K562 (cell line): ENCODE results near the gene MYLK2. TPM values are rescaled to one million over a fixed set of nuclear protein-coding genes. Genes with fewer than 3 reads are reported as not detected.

ENCODE experiments used
- ATAC-seq: fragments of 200-7000 bp; cut with Tn5 transposase; 3 replicates; pipeline ENCODE4 v1.9.1; 2020; ENCODE audit warnings: moderate library complexity
- BruUV-seq: library from RNA; stranded (reverse); fragments of 400-500 nt; replicated peaks from 2 replicates; lab custom pipeline; 2021; lab: Mats Ljungman, UMichigan
- CTCF ChIA-PET: fragments of 300-600 bp; formaldehyde crosslinking; extraction: SDS; loops from one replicate; lab custom pipeline; 2021; ENCODE audit warnings: low intra/inter-chr PET ratio; lab: Yijun Ruan, JAX
- POLR2A ChIA-PET: fragments of 300-600, 350-650 bp; sonication (Branson Sonifier 250); formaldehyde crosslinking; extraction: SDS; loops from one replicate; lab custom pipeline; 2021; ENCODE audit warnings: antibody characterized with exemption, inconsistent platforms; lab: Yijun Ruan, JAX
- DNase-seq, 4 experiments: peaks; one replicate each; pipeline versions ENCODE4 v3.0.0 to v3.0.0-alpha.2; 2011 to 2018; ENCODE audit warnings: low spot score in 3 of 4, mixed read lengths in 3 of 4; ENCODE audit errors: extremely low read depth in 1 of 4
- FAIRE-seq: peaks from 2 replicates; lab custom pipeline; 2011; peaks lifted over from hg19 to GRCh38; lab: Jason Lieb, UNC
- H2AFZ ChIP-seq: 2 replicates; pipeline ENCODE4 v1.6.0; 2011; ENCODE audit warnings: low read depth, low read length, control low read depth, inconsistent platforms
- H3K27ac ChIP-seq: fragments of 200-600 bp; 3 replicates; pipeline ENCODE4 v1.8.0; 2011; ENCODE audit warnings: low read depth, mild to moderate bottlenecking, control low read depth, inconsistent platforms, low read length, moderate library complexity, mixed read lengths; ENCODE audit errors: extremely low read depth
- H3K27me3 ChIP-seq, 2 experiments: fragments of 300-600 bp in 1 of 2; 2 replicates in 1 of 2; 3 replicates in 1 of 2; pipeline versions ENCODE4 v1.6.0 to v1.8.0; 2011; ENCODE audit warnings: inconsistent platforms in 2 of 2, low read length in 2 of 2, mild to moderate bottlenecking in 1 of 2, mixed read lengths in 1 of 2, moderate library complexity in 1 of 2; ENCODE audit not compliant: control insufficient read depth in 2 of 2, insufficient read depth in 2 of 2
- H3K36me3 ChIP-seq: fragments of 300-600 bp; 3 replicates; pipeline ENCODE4 v1.8.0; 2011; ENCODE audit warnings: mild to moderate bottlenecking, low read length, inconsistent platforms; ENCODE audit not compliant: control insufficient read depth, insufficient read depth
- H3K4me1 ChIP-seq, 2 experiments: fragments of 200-600 bp in 1 of 2; replicated peaks in 1 of 2; 2 replicates in 1 of 2; 3 replicates in 1 of 2; pipeline versions ENCODE4 v1.5.1 to v1.8.0; 2011; ENCODE audit warnings: inconsistent platforms in 2 of 2, low read length in 2 of 2, mild to moderate bottlenecking in 1 of 2, mixed read lengths in 1 of 2, moderate library complexity in 1 of 2; ENCODE audit not compliant: control insufficient read depth in 2 of 2, insufficient read depth in 2 of 2
- H3K4me2 ChIP-seq: 2 replicates; pipeline ENCODE4 v1.6.1; 2011; ENCODE audit warnings: low read length, control low read depth, inconsistent platforms, mixed read lengths; ENCODE audit not compliant: insufficient read depth
- H3K4me3 ChIP-seq: fragments of 200-600 bp; sonication (generic), shearing (Covaris generic); 2 replicates; pipeline ENCODE4 v1.5.1; 2016; ENCODE audit warnings: control low read depth, inconsistent platforms
- H3K79me2 ChIP-seq: fragments of 200-600 bp; 3 replicates; pipeline ENCODE4 v1.8.0; 2011; ENCODE audit warnings: low read length, inconsistent platforms; ENCODE audit not compliant: control insufficient read depth, insufficient read depth
- H3K9ac ChIP-seq, 2 experiments: 2 replicates each; pipeline versions ENCODE4 v1.6.0 to v1.6.1; 2011; ENCODE audit warnings: low read depth in 2 of 2, low read length in 2 of 2, control low read depth in 1 of 2, inconsistent platforms in 1 of 2, mild to moderate bottlenecking in 1 of 2, mixed read lengths in 1 of 2; ENCODE audit not compliant: insufficient read depth in 1 of 2
- H3K9me1 ChIP-seq: one replicate; pipeline ENCODE4 v1.6.0; 2011; ENCODE audit warnings: inconsistent platforms, mild to moderate bottlenecking, low read length, moderate library complexity; ENCODE audit not compliant: control insufficient read depth, insufficient read depth
- H3K9me3 ChIP-seq: replicated peaks from 2 replicates; pipeline ENCODE4 v1.5.1; 2011; ENCODE audit warnings: low read depth, low read length, inconsistent platforms; ENCODE audit not compliant: control insufficient read depth, insufficient read depth
- H4K20me1 ChIP-seq: replicated peaks from 2 replicates; pipeline ENCODE4 v1.6.1; 2011; ENCODE audit warnings: low read length, inconsistent platforms, mixed read lengths; ENCODE audit not compliant: control insufficient read depth, insufficient read depth
- ARID2 ChIP-seq: fragments of 450-650 bp; IDR thresholded peaks from 2 replicates; pipeline ENCODE4 v1.6.1; 2017; ENCODE audit warnings: antibody characterized with exemption, mild to moderate bottlenecking
- NONO ChIP-seq, 2 experiments: fragments of 200-400 bp in 1 of 2; fragments of 450-650 bp in 1 of 2; formaldehyde crosslinking in 1 of 2; IDR thresholded peaks; 2 replicates each; pipeline ENCODE4 v1.6.1; 2017; ENCODE audit warnings: low read depth in 2 of 2, mild to moderate bottlenecking in 2 of 2, moderate library complexity in 2 of 2, low read length in 1 of 2
- NR2C1 ChIP-seq, 2 experiments: fragments of 450-650 bp; IDR thresholded peaks; 2 replicates each; pipeline ENCODE4 v1.6.1; 2017; ENCODE audit warnings: mild to moderate bottlenecking in 2 of 2, antibody characterized with exemption in 1 of 2, inconsistent platforms in 1 of 2, missing compliant biosample characterization in 1 of 2, missing genetic modification characterization in 1 of 2
- POLR2AphosphoS5 ChIP-seq: IDR thresholded peaks from 2 replicates; pipeline ENCODE4 v1.6.1; 2011; ENCODE audit warnings: mild to moderate bottlenecking, low read depth, low read length, moderate library complexity; ENCODE audit not compliant: control insufficient read depth, insufficient read depth
- RBM15 ChIP-seq: fragments of 200-400 bp; formaldehyde crosslinking; IDR thresholded peaks from 2 replicates; pipeline ENCODE4 v1.6.1; 2018; ENCODE audit warnings: mild to moderate bottlenecking, low read length, moderate library complexity; ENCODE audit not compliant: insufficient read depth
- SMAD4 ChIP-seq: fragments of 250-450 bp; sonication (Bioruptor Pico); conservative IDR thresholded peaks from 2 replicates; pipeline ENCODE4 v1.8.0; 2021; ENCODE audit warnings: inconsistent platforms, mild to moderate bottlenecking, moderate library complexity
- TEAD1 ChIP-seq, 2 experiments: fragments of 450-650 bp in 1 of 2; sonication (generic) in 1 of 2; formaldehyde crosslinking; IDR thresholded peaks; 2 replicates each; pipeline versions ENCODE4 v1.4.0 to v1.8.0; 2020 to 2022; ENCODE audit warnings: mild to moderate bottlenecking in 2 of 2, missing genetic modification reagents in 1 of 2
- ZNF12 ChIP-seq: sonication (generic); formaldehyde crosslinking; IDR thresholded peaks from 2 replicates; pipeline ENCODE4 v1.4.0; 2020; ENCODE audit warnings: mild to moderate bottlenecking, missing genetic modification reagents
- ZNF140 ChIP-seq: fragments of 250-450 bp; sonication (Bioruptor Pico); IDR thresholded peaks from 2 replicates; pipeline ENCODE4 v1.8.0; 2021; ENCODE audit warnings: moderate library complexity, mild to moderate bottlenecking, inconsistent platforms
- WGBS: fragments of 100-300 bp; shearing (Covaris generic); methylation state at CpG from one replicate; pipeline ENCODE4 v1.1.6; 2016; ENCODE audit warnings: low coverage, mixed read lengths; ENCODE audit not compliant: insufficient coverage; ENCODE audit errors: missing lambda C conversion rate; 5-methylcytosine and 5-hydroxymethylcytosine counted together
- in situ Hi-C: fragments of 300-500 bp; cut with MboI; formaldehyde crosslinking; loops from 4 replicates; pipeline ENCODE4 v1.15.0; 2018; ENCODE audit warnings: inconsistent platforms, mixed read lengths
- intact Hi-C: fragments of 100-400 bp; cut with micrococcal nuclease; formaldehyde crosslinking; loops from 2 replicates; pipeline ENCODE4 v1.14.2; 2022
- polyA plus RNA-seq, 8 experiments: library from polyadenylated mRNA; depleted of rRNA in 4 of 8; stranded (reverse) in 5 of 8; unstranded in 3 of 8; fragments of >200 nt; fragmentation: Nextera tagmentation in 2 of 8; fragmentation: Illumina TruSeq in 1 of 8; extraction: Ambion mirVana in 2 of 8; extraction: Trizol in 1 of 8; gene quantifications; 2 replicates each; pipeline versions ENCODE4 v1.2.1 to v1.2.3, GENCODE V29; 2011 to 2014; ENCODE audit warnings: inconsistent platforms in 1 of 8, missing spikeins in 1 of 8
- total RNA-seq, 7 experiments: library from RNA; depleted of rRNA in 6 of 7; stranded (reverse); fragments of >200 nt in 6 of 7; fragmentation: Illumina TruSeq in 2 of 7; extraction: Trizol in 2 of 7; gene quantifications; 2 replicates each; pipeline versions ENCODE4 v1.2.1 to v1.2.3, GENCODE V29; 2011 to 2021; ENCODE audit warnings: low replicate concordance in 1 of 7
- TF ChIP-seq, protein P1 (sequence below), 2 experiments: fragments of 450-650 bp in 1 of 2; sonication (generic) in 1 of 2; formaldehyde crosslinking; conservative IDR thresholded peaks; 2 replicates each; pipeline versions ENCODE4 v1.4.0 to v1.8.1; 2020 to 2022; ENCODE audit warnings: mild to moderate bottlenecking in 1 of 2, missing genetic modification reagents in 1 of 2
- TF ChIP-seq, protein P2 (sequence below): sonication (generic); formaldehyde crosslinking; IDR thresholded peaks from 2 replicates; pipeline ENCODE4 v1.8.0; 2022; ENCODE audit warnings: mild to moderate bottlenecking, missing genetic modification reagents
- TF ChIP-seq, protein P3 (sequence below): fragments of 450-650 bp; IDR thresholded peaks from 2 replicates; pipeline ENCODE4 v1.7.0; 2016; ENCODE audit warnings: borderline replicate concordance
- TF ChIP-seq, protein P4 (sequence below): sonication (generic); formaldehyde crosslinking; IDR thresholded peaks from 2 replicates; pipeline ENCODE4 v1.8.0; 2022; ENCODE audit warnings: missing genetic modification reagents, mild to moderate bottlenecking, moderate library complexity, borderline replicate concordance

MYLK2 gene
- total and polyA plus RNA-seq, 9 of the 15 experiments (the other 6 are each of a cell fraction or from before 2014, with no cell fraction given): 0.07 to 0.53 (median 0.18) TPM; not detected in 2

DNA sequence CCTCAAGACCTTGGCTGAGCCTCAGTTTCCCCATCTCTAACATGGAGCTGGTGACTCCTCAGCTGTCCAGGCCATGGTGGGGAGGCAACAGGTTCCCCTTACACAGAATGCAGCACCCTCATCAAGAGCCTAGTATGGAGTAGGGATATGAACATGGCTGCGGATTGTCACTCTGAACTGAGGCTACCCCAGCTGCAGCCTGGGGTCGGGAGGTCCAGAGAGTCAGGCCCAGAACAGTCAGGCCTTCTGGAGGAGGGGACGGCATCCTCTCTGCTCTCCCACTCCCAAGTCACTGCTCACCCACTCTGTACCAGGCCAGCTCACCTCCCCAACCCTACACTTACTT lies 27.6 kb downstream of the MYLK2 start:
- no peak for DNase-seq
- H4K20me1 ChIP-seq: peaks cover 15% of the 10 kb centered on the region
- no peaks in the 10 kb centered on the region for H3K79me2 ChIP-seq
- peaks cover 10 to 44% of the 10 kb centered on the region in 2 experiments; a peak in 4 of 5 replicates for H3K27me3 ChIP-seq
- no peaks in the 10 kb centered on the region for H3K9me3 ChIP-seq
- FAIRE-seq: no peak
- H3K9ac ChIP-seq: no peak overlapping the region
- BruUV-seq: no TSS peak
- 33% methylated on average over 3 of the region's 3 CpGs for WGBS
- H3K4me3 ChIP-seq: no peak overlapping the region
- H3K27ac ChIP-seq: no peak overlapping the region
- H3K9me1 ChIP-seq: no peaks in the 10 kb centered on the region
- no peak; the same call in 2 of the 3 replicates for ATAC-seq
- in situ Hi-C loops (loop anchor here (25.0 kb wide), 1 partner anchor 816 kb away; the partner anchor contains the start of gene C20orf203), intact Hi-C loops (loop anchor here (1.0 kb wide), 1 partner anchor 24 kb away; no protein-coding TSS in a partner anchor)
- no peak overlapping the region for H2AFZ ChIP-seq
- H3K4me2 ChIP-seq: no peak overlapping the region
- H3K4me1 ChIP-seq: peaks cover 0 to 48% of the 10 kb centered on the region in 2 experiments; a peak in 3 of 5 replicates
- H3K36me3 ChIP-seq: no peaks in the 10 kb centered on the region
- CTCF ChIA-PET: interaction anchor here (1.0 to 2.6 kb wide), 5 partner anchors 9 to 185 kb away, joined by 3 to 18 read pairs (median 6); no protein-coding TSS in a partner anchor
- POLR2A ChIA-PET: interaction anchor here (0.6 to 1.0 kb wide), 5 partner anchors 8 to 136 kb away, joined by 3 read pairs; no protein-coding TSS in a partner anchor
- TF ChIP-seq, protein P1, sequence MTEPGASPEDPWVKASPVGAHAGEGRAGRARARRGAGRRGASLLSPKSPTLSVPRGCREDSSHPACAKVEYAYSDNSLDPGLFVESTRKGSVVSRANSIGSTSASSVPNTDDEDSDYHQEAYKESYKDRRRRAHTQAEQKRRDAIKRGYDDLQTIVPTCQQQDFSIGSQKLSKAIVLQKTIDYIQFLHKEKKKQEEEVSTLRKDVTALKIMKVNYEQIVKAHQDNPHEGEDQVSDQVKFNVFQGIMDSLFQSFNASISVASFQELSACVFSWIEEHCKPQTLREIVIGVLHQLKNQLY (CRISPR knock-in tag; conservative IDR thresholded peaks at IDR 0.05): no peak
- TF ChIP-seq, protein P2, sequence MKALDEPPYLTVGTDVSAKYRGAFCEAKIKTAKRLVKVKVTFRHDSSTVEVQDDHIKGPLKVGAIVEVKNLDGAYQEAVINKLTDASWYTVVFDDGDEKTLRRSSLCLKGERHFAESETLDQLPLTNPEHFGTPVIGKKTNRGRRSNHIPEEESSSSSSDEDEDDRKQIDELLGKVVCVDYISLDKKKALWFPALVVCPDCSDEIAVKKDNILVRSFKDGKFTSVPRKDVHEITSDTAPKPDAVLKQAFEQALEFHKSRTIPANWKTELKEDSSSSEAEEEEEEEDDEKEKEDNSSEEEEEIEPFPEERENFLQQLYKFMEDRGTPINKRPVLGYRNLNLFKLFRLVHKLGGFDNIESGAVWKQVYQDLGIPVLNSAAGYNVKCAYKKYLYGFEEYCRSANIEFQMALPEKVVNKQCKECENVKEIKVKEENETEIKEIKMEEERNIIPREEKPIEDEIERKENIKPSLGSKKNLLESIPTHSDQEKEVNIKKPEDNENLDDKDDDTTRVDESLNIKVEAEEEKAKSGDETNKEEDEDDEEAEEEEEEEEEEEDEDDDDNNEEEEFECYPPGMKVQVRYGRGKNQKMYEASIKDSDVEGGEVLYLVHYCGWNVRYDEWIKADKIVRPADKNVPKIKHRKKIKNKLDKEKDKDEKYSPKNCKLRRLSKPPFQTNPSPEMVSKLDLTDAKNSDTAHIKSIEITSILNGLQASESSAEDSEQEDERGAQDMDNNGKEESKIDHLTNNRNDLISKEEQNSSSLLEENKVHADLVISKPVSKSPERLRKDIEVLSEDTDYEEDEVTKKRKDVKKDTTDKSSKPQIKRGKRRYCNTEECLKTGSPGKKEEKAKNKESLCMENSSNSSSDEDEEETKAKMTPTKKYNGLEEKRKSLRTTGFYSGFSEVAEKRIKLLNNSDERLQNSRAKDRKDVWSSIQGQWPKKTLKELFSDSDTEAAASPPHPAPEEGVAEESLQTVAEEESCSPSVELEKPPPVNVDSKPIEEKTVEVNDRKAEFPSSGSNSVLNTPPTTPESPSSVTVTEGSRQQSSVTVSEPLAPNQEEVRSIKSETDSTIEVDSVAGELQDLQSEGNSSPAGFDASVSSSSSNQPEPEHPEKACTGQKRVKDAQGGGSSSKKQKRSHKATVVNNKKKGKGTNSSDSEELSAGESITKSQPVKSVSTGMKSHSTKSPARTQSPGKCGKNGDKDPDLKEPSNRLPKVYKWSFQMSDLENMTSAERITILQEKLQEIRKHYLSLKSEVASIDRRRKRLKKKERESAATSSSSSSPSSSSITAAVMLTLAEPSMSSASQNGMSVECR (CRISPR knock-in tag): no peak
- TF ChIP-seq ZNF12 (CRISPR knock-in tag): no peak
- TF ChIP-seq SMAD4 (CRISPR knock-in tag): no peak
- TF ChIP-seq ARID2: no peak
- TF ChIP-seq ZNF140 (CRISPR knock-in tag): no peak
- TF ChIP-seq RBM15: no peak
- TF ChIP-seq, protein P3, sequence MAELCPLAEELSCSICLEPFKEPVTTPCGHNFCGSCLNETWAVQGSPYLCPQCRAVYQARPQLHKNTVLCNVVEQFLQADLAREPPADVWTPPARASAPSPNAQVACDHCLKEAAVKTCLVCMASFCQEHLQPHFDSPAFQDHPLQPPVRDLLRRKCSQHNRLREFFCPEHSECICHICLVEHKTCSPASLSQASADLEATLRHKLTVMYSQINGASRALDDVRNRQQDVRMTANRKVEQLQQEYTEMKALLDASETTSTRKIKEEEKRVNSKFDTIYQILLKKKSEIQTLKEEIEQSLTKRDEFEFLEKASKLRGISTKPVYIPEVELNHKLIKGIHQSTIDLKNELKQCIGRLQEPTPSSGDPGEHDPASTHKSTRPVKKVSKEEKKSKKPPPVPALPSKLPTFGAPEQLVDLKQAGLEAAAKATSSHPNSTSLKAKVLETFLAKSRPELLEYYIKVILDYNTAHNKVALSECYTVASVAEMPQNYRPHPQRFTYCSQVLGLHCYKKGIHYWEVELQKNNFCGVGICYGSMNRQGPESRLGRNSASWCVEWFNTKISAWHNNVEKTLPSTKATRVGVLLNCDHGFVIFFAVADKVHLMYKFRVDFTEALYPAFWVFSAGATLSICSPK: no peak
- TF ChIP-seq NONO (IDR thresholded peaks at IDR 0.05; ENCODE audit: low read depth in 2 of 2, low read length in 1 of 2): 0 out of 4 replicates have a peak, but pooled peaks of 1 of the 2 experiments have one; percentile 17
- TF ChIP-seq NR2C1 (IDR thresholded peaks at IDR 0.05): no peak
- no peak for TF ChIP-seq NR2C1 (tag; IDR thresholded peaks at IDR 0.05)
- no peak for TF ChIP-seq POLR2AphosphoS5
- TF ChIP-seq, protein P4, sequence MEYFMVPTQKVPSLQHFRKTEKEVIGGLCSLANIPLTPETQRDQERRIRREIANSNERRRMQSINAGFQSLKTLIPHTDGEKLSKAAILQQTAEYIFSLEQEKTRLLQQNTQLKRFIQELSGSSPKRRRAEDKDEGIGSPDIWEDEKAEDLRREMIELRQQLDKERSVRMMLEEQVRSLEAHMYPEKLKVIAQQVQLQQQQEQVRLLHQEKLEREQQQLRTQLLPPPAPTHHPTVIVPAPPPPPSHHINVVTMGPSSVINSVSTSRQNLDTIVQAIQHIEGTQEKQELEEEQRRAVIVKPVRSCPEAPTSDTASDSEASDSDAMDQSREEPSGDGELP: peak; percentile 37; the same call in 1 of the 2 replicates
- TF ChIP-seq TEAD1 (CRISPR knock-in tag; IDR thresholded peaks at IDR 0.05): 0 out of 4 replicates have a peak, but pooled peaks of 1 of the 2 experiments have one; percentile 16
